KMS-11 (cell line): ENCODE data around the gene TSPAN9.

Experiments used
- H2AFZ ChIP-seq: fragments of 200-600 bp; sonication (generic); 2 replicates; pipeline ENCODE4 v1.6.1; 2016; ENCODE audit warnings: antibody characterized with exemption, mixed run types, low read depth
- H3K27ac ChIP-seq: fragments of 200-600 bp; sonication (generic); 2 replicates; pipeline ENCODE4 v1.6.1; 2016; ENCODE audit warnings: mild to moderate bottlenecking, mixed run types
- H3K27me3 ChIP-seq: fragments of 200-600 bp; sonication (generic); 2 replicates; pipeline ENCODE4 v1.6.1; 2017; ENCODE audit warnings: mild to moderate bottlenecking, low read depth, mixed run types, moderate library complexity; ENCODE audit not compliant: insufficient read depth
- H3K36me3 ChIP-seq: fragments of 200-600 bp; sonication (generic); 2 replicates; pipeline ENCODE4 v1.6.1; 2017; ENCODE audit warnings: mild to moderate bottlenecking, mixed run types; ENCODE audit not compliant: insufficient read depth
- H3K4me1 ChIP-seq: fragments of 200-600 bp; sonication (generic); 2 replicates; pipeline ENCODE4 v1.6.1; 2016; ENCODE audit warnings: mild to moderate bottlenecking, low read depth, mixed run types; ENCODE audit not compliant: poor library complexity, severe bottlenecking
- H3K4me2 ChIP-seq: fragments of 200-600 bp; sonication (generic); 2 replicates; pipeline ENCODE4 v1.7.0; 2016; ENCODE audit warnings: mild to moderate bottlenecking, mixed run types
- H3K4me3 ChIP-seq: fragments of 200-600 bp; sonication (generic); IDR thresholded peaks from 2 replicates; pipeline ENCODE4 v1.6.1; 2017; ENCODE audit warnings: low read depth, low read length, mixed read lengths; ENCODE audit not compliant: insufficient read depth
- H3K79me2 ChIP-seq: fragments of 200-600 bp; sonication (generic); 2 replicates; pipeline ENCODE4 v1.6.1; 2016; ENCODE audit warnings: low read depth, mixed run types; ENCODE audit not compliant: insufficient read depth
- H3K9ac ChIP-seq: fragments of 200-600 bp; sonication (generic); 2 replicates; pipeline ENCODE4 v1.6.1; 2016; ENCODE audit warnings: mild to moderate bottlenecking, mixed run types
- H4K20me1 ChIP-seq: fragments of 200-600 bp; sonication (generic); 2 replicates; pipeline ENCODE4 v1.6.1; 2016; ENCODE audit warnings: mild to moderate bottlenecking, mixed run types; ENCODE audit not compliant: insufficient read depth
- CTCF ChIP-seq: fragments of 200-600 bp; sonication (generic); conservative IDR thresholded peaks from 2 replicates; pipeline ENCODE4 v1.6.1; 2017; ENCODE audit warnings: low read depth, mild to moderate bottlenecking, antibody characterized with exemption, low read length, moderate library complexity, mixed read lengths

Gene TSPAN9

DNA sequence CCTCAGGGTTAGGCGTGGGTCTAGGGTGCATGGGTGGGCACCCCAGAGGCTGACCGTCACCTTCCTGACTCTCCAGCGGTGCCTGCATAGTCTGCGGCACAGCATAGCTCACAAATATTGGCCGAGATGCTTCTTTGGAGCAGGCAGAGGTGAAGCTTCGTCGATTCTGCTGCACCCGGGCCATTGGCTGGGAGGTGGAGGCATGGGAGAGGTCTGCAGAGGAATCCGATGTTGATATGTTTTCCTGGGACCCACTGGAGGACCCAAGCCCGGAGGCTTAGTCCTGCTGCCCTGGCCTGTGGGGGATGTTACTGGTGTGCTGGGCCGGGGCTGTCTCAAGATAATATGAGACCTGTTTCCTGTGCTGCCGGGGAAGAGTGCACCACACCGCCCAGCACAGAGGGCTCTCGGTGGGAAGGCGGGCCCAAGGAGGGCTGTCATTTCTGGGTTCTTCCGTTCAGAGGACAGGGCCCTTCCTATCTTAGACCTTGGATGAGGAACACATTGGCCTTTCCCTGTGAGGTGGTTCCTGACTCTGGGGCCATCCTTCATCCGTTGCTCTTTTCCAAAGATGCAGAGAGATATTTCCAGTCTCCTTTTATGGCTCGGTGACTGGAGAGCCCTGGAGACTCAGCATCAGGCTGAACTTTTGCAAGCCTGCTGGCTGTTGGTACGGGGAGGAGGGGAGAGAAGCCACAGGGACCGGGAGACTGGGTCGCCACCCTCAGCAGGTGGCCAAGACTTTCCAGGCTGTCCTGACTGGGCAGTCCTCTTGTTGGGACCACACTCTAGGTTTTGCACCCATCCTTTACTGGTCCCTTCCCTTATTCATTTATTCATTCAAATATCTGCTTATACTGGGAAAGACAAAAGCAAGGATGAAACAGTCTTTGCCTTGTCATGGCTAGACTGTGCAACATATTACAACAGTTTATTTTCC is 143.5 kb downstream of the TSPAN9 start:
- Histone ChIP-seq H3K27me3 (no peaks in the 10 kb centered on the region), H3K4me3 (no peak overlapping the region), H3K36me3 (no peaks in the 10 kb centered on the region), H3K9ac (no peak overlapping the region), H3K79me2 (no peaks in the 10 kb centered on the region), H2AFZ (no peak overlapping the region), H3K27ac (no peak overlapping the region), H4K20me1 (no peaks in the 10 kb centered on the region), H3K4me2 (no peak overlapping the region), H3K4me1 (no peaks in the 10 kb centered on the region)
- no peak for TF ChIP-seq CTCF

DNA sequence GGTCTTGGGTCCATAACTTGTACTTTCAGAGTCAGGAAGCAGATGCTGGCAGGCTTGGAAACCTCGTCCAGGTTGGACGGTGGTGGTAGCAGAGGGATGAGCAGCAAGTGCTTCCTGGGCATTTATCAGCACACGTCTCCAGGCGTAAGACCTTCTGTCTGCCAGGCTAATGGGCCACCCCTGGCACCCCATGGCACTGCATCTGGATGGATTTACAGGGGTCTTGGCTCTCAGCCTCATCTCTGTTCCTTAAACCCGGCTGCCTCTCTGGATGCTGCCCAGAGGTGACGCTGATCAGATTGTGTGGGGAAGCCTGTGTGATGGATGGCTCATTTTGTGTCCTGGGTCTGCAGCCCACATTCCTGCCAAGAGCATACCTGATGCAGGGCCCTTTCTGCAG is 145.1 kb downstream of the TSPAN9 start:
- Histone ChIP-seq H3K27ac (no peak overlapping the region), H3K27me3 (no peaks in the 10 kb centered on the region), H3K9ac (no peak overlapping the region), H2AFZ (no peak overlapping the region), H4K20me1 (no peaks in the 10 kb centered on the region), H3K4me2 (no peak overlapping the region), H3K4me3 (no peak overlapping the region), H3K79me2 (no peaks in the 10 kb centered on the region), H3K4me1 (no peaks in the 10 kb centered on the region), H3K36me3 (no peaks in the 10 kb centered on the region)
- TF ChIP-seq CTCF = no peak

GRCh38 chr12:3222979-3223378 is 145.8 kb downstream of the TSPAN9 start:
- Histone ChIP-seq H3K4me2 (no peak overlapping the region), H3K36me3 (no peaks in the 10 kb centered on the region), H3K4me3 (no peak overlapping the region), H3K79me2 (no peaks in the 10 kb centered on the region), H3K4me1 (no peaks in the 10 kb centered on the region), H3K27me3 (no peaks in the 10 kb centered on the region), H3K27ac (no peak overlapping the region), H4K20me1 (no peaks in the 10 kb centered on the region), H3K9ac (no peak overlapping the region), H2AFZ (no peak overlapping the region)
- no peak for TF ChIP-seq CTCF

GRCh38 chr12:3223601-3224529 is 146.7 kb downstream of the TSPAN9 start:
- Histone ChIP-seq H4K20me1 (no peaks in the 10 kb centered on the region), H3K27me3 (no peaks in the 10 kb centered on the region), H3K4me3 (no peak overlapping the region), H3K79me2 (no peaks in the 10 kb centered on the region), H3K4me2 (no peak overlapping the region), H3K27ac (no peak overlapping the region), H3K9ac (no peak overlapping the region), H3K4me1 (no peaks in the 10 kb centered on the region), H2AFZ (no peak overlapping the region), H3K36me3 (no peaks in the 10 kb centered on the region)
- TF ChIP-seq CTCF = no peak
